Stimulated activated CD4-positive, alpha-beta T cell treated with anti-CD3 and anti-CD28 coated beads, Interleukin-1b, Interleukin-23, amount 100 ng/mL, for 48 hours (primary cell): ENCODE measurements around the gene ABI1.
"Not testable (repeated sequence)": the region's sequence is repeated elsewhere in the genome, so short reads cannot be mapped to it uniquely, and the experiment has no call there.

Experiments
- DNase-seq: peaks from one replicate; pipeline ENCODE4 v3.0.0-alpha.2; 2020

The ABI1 gene

GRCh38 chr10:26804418-26805393 lies 56.1 kb downstream of the ABI1 start:
- DNase-seq: no peak

GRCh38 chr10:26803849-26804248 lies 56.9 kb downstream of the ABI1 start:
- DNase-seq: no peak

- no peak for DNase-seq
These were observed 58.2 kb downstream of the ABI1 start for GRCh38 chr10:26802527-26802926.

GRCh38 chr10:26801831-26802230 lies 58.9 kb downstream of the ABI1 start:
- DNase-seq: no peak

- DNase-seq: no peak
These were observed 59.5 kb downstream of the ABI1 start for GRCh38 chr10:26801274-26801673.

- DNase-seq: no peak
These were observed 60.3 kb downstream of the ABI1 start for GRCh38 chr10:26800468-26800867.

- no peak for DNase-seq
These were observed 61.4 kb downstream of the ABI1 start for GRCh38 chr10:26799342-26799741.

- DNase-seq: no peak
These were observed 62.5 kb downstream of the ABI1 start for GRCh38 chr10:26798298-26798697.

- no peak for DNase-seq
These were observed 63.4 kb downstream of the ABI1 start for GRCh38 chr10:26797340-26797739.

GRCh38 chr10:26792758-26793495 lies 67.8 kb downstream of the ABI1 start:
- no peak for DNase-seq

- DNase-seq: no peak
These were observed 70.3 kb downstream of the ABI1 start for GRCh38 chr10:26790221-26790995.

GRCh38 chr10:26789779-26790178 lies 71.0 kb downstream of the ABI1 start:
- not testable (repeated sequence) for DNase-seq

GRCh38 chr10:26787362-26787761 lies 73.4 kb downstream of the ABI1 start:
- no peak for DNase-seq

GRCh38 chr10:26781797-26782196 lies 79.0 kb downstream of the ABI1 start:
- DNase-seq: peak; percentile 53

GRCh38 chr10:26780793-26781601 lies 79.8 kb downstream of the ABI1 start:
- peak; percentile 55 for DNase-seq

- DNase-seq: no peak
These were observed 80.5 kb downstream of the ABI1 start for GRCh38 chr10:26780106-26780792.

GRCh38 chr10:26779176-26779860 lies 81.4 kb downstream of the ABI1 start:
- no peak for DNase-seq

- DNase-seq: no peak
These were observed 83.1 kb downstream of the ABI1 start for GRCh38 chr10:26777686-26778085.

GRCh38 chr10:26776258-26776657 lies 84.5 kb downstream of the ABI1 start:
- DNase-seq: no peak

GRCh38 chr10:26773633-26774032 lies 87.1 kb downstream of the ABI1 start:
- no peak for DNase-seq

- DNase-seq: no peak
These were observed 90.7 kb downstream of the ABI1 start for GRCh38 chr10:26770069-26770468.
